GDM1 (cell line): Measurements from ENCODE around the gene SMPDL3B.
"Not testable (repeated sequence)": the region's sequence is repeated elsewhere in the genome, so short reads cannot be mapped to it uniquely, and the experiment has no call there.

Experiments
- DNase-seq: peaks from one replicate; lab custom pipeline; 2025; lab: John Stamatoyannopoulos, UW

Gene SMPDL3B

DNA sequence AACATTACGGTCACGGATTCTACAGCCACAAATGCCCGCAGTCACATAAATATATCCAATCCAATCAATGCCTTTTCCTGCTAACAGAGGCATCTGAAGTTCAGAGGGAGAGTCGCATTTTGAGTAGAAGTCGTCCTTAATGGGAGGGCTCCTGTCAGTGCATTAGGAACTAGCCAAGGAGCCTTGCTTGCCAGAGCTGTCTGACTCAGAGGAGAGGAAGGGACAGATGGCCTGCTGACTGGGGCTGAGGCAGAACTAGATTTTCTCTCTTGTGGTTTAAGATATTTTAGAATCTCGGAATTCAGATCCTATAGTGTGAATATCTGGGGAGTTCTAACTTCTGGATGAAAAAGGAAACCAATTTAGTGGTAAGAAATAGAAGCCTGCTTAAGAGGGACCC is 35.6 kb downstream of the SMPDL3B start:
- DNase-seq, result no peak

DNA sequence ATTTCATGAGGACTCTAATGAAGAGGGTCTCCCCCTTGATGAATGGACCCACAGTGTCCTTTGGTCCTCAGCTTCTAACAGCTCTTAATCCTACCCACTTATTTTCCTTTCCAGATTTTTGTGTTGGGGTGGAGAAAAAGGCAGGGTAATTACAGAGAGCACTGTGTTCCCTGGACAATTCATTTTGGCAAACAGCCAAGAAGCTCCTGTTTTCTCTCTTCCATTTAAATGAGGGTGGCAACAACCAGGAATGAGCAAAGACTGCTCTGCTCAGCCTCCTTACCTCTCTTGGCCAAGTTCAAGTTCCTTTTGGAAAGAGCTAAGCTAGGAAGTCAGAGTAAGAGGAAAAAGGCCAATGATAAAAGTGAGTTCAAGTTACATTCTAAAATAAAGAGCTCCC is 36.9 kb downstream of the SMPDL3B start:
- DNase-seq, result no peak

DNA sequence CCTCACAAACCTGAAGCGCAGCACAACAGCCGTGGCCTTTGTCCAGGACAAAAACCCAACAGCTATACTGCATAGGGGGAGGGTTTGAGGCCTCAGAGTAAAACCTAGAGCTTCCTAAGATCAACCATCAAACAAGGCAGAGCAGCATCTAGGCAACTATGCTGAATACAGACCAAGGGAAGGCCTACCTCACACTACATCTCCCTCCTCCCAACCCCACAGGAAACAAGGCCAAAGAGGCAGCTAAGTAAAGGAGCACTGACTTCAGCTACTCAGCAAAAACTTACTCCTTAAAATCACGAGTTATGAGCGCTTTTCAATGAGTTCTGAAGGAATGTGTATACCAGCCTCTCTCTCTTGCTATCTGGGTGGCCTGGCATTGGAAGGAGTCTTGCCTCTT is 37.3 kb downstream of the SMPDL3B start:
- DNase-seq, result no peak

DNA sequence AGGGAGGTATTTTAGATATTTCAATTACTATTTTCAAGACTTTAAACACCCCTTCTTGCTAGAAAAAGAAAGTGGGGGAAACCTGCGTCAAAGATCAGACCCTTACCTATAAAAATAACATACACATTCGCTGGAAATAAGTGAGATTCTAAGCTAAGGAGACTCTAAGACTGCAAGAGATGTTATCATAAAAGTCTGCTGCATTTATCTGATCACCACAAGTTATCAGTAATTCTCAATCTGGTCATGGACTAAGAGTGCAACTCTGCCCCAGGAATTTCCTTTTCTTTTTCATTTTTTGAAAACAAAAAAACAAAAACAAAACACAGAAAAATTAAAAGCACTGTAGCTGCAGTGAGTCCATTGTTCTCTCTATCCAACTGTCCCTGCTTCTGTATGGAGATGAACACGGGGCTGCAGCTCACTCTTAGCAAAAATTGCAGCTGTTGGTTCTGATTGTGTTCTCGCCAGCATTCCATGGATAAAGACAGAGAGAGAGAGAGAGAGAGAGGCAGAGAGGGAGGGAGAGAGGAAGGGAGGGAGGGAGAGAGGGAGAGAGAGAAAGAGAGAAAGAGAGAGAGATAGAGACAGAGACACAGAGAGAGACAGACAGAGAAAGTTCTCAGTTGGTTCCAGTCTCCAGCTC is 39.1 kb downstream of the SMPDL3B start:
- DNase-seq, result no peak

DNA sequence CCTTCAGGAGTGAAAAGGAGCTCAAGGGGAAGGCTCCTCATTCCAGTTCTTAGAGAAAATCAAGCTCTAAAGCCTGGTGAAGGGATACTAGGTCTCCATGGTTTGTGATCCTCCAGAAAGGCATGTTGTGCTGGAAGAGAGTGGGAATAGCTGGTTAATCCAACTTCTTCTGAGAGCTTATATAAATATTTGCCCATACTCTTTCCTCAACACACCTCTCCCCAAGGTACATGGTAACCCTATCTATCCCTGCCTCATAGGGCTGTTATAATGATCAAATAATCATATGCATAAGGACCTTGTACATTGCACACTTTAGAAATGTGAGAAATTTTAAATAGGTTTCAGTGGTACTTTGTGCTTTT is 39.6 kb downstream of the SMPDL3B start:
- DNase-seq, result no peak

DNA sequence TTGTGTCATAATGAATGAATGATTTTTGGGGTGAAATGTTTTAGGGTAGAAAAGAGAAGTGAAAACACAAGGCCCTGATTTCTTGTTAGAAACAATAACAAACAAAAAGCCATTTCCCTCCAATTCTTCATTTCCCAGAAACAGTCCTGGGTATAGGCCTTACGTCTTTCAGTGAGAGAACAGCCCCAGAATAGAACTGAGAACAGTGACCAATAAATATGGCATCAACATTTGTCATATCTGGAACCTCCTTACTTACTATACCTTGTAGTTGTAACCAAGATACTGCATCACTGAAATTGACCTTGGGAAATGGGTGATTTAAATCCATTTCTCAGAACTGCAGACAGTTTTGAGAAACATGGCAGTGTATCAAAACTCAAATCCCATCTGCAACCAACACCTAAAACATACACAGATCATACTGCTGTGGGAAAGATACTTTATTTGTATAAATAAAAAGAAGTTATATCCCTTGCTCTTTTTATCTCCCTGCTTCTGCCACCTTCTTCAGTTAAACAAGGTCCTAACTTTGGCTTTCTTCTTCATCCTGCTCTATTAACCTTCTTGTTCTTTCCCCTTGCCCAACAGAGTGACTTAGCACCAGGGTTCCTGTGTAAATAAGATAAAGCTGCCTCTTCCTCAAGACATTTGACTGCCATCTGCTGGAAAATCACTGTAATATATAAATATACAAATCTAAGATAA is 44.5 kb downstream of the SMPDL3B start:
- peak; percentile 52 for DNase-seq

DNA sequence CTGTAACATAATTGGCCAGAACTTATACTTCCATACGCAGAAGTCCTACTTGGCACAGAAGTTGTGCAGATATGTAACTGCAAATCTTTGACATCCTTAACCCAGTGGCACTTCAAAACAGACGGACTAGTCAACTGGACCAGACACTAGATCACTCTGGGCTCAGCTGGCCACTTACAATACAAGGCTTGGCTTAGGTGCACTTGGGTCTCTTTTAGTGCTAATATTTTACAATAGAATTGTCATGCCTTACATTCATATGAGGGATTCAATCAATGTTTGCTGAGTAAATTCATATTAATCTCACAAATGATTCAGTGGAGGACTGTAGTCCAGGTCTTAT is 45.0 kb downstream of the SMPDL3B start:
- DNase-seq, result no peak

DNA sequence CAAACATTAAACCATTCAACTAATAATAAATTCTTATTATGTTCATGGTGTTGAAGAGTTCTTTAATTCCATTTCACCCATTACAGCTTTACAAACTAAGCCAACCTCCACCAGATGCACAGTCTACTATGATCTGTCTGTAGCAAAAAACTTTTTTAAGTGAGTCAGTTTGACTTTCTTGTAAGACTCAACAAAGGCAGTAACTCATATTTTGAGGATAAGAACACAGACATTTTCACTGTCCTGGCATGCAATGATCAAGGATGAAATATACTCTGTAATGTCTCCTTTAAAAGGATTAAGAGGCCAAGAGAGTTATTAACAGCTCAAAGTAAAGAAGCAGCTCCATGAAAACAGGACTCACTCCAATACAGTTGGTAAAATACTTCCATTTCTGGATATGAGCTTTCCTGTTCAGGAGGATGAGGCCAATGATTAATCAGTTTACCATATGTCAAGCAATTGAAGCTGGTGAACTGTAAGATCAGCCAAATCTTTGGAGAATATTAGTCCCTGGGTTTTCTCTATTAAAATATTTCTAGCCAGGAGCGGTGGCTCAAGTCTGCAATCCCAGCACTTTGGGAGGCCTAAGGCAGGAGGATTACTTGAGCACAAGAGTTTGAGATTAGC is 45.5 kb downstream of the SMPDL3B start:
- DNase-seq, result no peak

DNA sequence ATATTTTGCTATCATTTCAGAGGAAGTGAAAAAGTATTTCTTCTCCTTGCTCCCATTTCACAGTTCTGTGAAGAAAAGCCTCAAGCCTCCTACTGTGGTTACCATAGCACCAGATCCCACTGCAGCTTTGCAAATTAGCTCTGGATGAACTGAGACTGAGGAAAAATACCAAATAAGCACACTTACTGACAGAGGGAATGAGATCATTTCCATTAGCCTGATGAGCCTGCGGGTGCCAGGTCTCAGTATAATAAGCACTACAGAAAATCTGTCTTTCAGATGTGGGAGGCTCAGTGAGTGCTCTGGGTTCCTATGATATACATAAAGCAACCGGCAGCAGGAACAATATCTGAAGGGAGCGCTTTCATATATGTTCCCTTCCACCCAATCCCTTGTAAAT is 46.3 kb downstream of the SMPDL3B start:
- DNase-seq, result no peak

DNA sequence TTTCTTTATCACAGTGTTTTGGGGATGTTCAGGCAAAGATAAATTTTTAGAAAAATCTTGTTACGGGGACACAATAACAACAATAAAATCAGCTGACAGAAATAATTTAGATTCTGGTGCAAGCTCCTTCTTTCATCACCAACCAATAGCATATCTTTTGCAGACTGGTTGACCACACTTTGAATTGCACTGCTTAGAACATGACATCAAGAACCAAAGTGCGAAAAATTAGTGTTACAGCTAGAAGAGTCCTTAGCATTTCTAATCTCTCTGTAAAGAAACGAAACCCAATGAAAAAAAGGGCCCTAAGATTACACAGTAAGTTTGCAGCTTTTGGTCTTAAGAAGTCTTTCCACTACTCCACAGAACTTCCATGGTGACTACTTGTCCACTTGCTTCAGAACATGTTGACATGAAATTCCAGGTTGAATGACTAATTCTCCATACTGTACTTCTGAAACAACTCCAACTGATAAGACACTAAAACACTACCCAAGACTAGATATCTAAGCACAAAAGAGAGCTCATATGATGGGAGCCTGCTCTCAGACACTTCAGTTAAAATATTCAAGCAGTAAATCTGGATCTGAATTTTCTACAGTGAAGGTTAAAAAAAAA is 56.2 kb downstream of the SMPDL3B start:
- no peak for DNase-seq

DNA sequence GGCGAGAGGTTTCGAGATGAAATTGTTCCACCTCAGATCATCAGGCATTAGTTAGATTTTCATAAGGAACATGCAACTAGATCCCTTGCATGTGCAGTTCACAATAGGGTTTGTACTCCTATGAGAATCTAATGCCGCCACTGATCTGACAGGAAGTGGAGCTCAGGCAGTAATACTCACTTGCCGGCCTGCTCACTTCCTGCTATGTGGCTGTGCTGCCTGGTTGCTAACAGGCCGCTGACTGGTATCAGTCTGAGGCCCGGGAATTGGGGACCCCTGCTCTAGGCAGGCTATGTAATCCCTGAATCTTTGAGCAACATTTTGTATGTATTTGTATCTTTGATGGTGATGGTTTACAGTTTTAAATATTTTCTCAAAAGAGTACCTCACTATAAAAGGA is 57.5 kb downstream of the SMPDL3B start:
- DNase-seq, result peak; percentile 38

DNA sequence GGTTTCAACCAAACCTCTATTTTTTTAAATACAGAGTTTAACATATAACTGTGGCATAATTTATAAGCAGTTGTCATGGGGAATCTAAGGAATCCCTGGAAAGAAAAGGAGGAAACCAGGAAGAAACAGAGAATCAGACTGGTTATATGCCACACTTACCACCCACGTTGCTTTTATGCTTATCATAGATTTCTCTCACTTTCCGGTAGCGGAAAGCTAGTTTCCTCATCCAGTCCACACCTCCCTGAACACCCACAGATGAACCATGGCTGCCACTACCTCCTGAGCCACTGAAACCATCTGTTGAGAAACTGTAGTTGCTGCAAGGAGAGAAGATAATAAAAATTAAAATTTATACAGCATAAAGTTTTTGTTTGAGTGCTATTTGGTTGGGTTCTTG is 58.4 kb downstream of the SMPDL3B start:
- DNase-seq, result no peak

DNA sequence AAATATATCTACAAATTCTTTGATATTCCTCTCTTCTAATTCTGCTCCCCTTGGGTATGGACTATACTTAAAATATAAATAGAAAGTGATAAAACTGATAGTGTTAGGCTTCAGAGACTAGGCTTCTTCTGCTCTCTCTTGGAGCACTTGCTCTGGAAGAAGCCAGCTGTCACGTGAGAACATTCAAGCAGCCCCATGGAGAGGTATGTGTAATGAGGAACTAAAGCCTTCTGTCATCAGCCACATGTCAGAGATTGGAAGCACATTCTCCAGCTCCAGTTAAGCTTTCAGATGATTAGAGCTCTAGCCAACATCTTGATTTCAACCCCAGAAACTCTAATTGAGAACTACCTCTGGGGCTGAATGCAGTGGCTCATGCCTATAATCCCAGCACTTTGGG is 59.3 kb downstream of the SMPDL3B start:
- peak; percentile 2 for DNase-seq

DNA sequence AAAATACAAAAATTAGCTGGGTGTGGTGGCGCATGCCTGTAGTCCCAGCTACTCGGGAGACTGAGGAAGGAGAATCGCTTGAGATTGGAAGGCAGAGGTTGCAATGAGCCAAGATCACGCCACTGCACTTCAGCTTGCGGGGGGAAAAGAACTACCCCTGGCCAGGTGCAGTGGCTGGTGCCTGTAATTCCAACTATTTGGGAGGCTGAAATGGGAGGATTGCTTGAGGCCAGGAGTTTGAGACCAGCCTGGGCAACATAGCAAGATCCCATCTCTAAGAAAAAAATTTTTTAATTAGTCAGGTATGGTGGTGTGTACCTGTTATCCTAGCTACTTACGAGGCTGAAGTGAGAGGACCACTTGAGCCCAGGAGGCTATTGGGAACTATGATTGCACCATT is 59.7 kb downstream of the SMPDL3B start:
- not testable (repeated sequence) for DNase-seq

DNA sequence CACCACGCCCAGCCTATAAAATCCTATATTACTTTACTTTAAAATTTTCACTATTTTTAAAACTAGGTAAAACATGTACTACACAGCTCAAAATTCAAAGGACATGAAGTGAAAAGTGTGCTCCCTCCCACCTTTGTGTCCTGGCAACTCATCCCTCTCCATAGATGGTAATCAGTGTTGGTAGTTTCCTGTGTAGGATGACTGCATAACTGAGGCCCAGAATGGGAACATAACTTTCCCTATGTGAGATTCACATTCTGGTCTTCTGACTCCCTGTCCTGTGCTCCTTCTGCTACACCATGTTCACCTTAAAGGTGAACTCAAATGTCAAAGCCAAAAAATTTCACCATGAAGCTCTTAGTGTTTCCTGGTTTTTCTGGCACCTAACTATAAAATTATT is 64.3 kb downstream of the SMPDL3B start:
- no peak for DNase-seq

DNA sequence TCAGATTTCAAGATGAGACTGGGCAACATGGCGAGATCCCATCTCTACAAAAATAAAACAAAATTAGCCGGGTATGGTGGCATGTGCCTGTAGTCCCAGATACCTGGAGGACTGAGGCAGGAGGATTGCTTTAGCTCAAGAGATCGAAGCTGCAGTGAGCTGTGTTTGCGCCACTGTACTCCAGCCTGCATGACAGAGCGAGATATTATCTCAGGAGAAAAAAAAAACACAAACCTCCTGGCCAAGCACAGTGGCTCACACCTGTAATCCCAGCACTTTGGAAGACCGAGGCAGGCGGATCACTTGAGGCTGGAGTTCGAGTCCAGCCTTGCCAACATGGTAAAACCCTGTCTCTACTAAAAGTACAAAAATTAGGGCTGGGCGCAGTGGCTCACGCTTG is 67.8 kb downstream of the SMPDL3B start:
- DNase-seq, result no peak

DNA sequence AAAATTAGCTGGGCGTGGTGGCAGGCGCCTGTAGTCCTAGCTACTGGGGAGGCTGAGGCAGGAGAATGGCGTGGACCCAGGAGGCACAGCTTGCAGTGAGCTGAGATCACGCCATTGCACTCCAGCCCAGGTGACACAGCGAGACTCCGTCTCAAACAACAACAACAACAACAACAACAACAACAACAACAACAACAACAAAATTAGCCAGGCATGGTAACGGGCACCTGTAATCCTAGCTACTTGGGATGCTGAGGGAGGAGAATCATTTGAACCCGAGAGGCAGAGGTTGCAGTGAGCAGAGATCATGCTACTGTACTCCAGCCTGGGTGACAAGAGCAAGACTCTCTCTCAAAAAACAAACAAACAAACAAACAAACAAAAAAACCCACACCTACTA is 68.3 kb downstream of the SMPDL3B start:
- not testable (repeated sequence) for DNase-seq
